ENCODE data around the gene CD274. TPM values are rescaled to one million over a fixed set of nuclear protein-coding genes. Genes with fewer than 3 reads are reported as not detected.

The CD274 gene
- total RNA-seq, 1 experiment from 2014 or later: not detected

GRCh38 chr9:5511935-5512580 is 61.7 kb downstream of the CD274 start:
- Histone ChIP-seq H2BK20ac (ENCODE audit: low read depth, low read length, poor library complexity, severe bottlenecking) (no peak overlapping the region), H3K23me2 (ENCODE audit: insufficient read length, low read depth, low read length, poor library complexity, severe bottlenecking) (no peaks in the 10 kb centered on the region), H3K23ac (ENCODE audit: insufficient read length, low read depth, low read length) (no peak overlapping the region), H4K91ac (ENCODE audit: insufficient read length, low read depth, low read length) (no peak overlapping the region), H3K9ac (ENCODE audit: extremely low read depth, insufficient read length, low read length) (no peak overlapping the region), H3K79me2 (ENCODE audit: insufficient read depth, low read length) (no peaks in the 10 kb centered on the region), H2BK120ac (ENCODE audit: low read depth, low read length, poor library complexity, severe bottlenecking) (no peak overlapping the region), H3K4ac (ENCODE audit: low read depth, low read length) (no peak overlapping the region), H2AFZ (ENCODE audit: low read length) (no peak overlapping the region), H3K79me1 (ENCODE audit: insufficient read depth, low read depth, low read length, poor library complexity, severe bottlenecking) (no peaks in the 10 kb centered on the region), H3T11ph (ENCODE audit: low read length) (no peak overlapping the region), H3K56ac (ENCODE audit: insufficient read length, low read depth, low read length) (no peak overlapping the region), H4K5ac (ENCODE audit: insufficient read length, low read depth, low read length) (no peak overlapping the region), H3K27ac (ENCODE audit: insufficient read length, low read depth, low read length) (no peak overlapping the region), H2BK15ac (ENCODE audit: low read depth, low read length) (no peak overlapping the region), H3K14ac (ENCODE audit: insufficient read depth, low read length) (no peak overlapping the region), H2BK5ac (ENCODE audit: insufficient read length, low read length) (no peak overlapping the region), H2AK5ac (ENCODE audit: insufficient read length, low read length) (no peak overlapping the region), H3K4me2 (ENCODE audit: insufficient read depth, insufficient read length, low read length) (no peak overlapping the region), H3K9me3 (ENCODE audit: control insufficient read depth, low read depth, low read length) (no peaks in the 10 kb centered on the region), H3K18ac (ENCODE audit: insufficient read length, low read depth, low read length) (no peak overlapping the region), H4K8ac (replicated peaks; ENCODE audit: insufficient read length, low read depth, low read length) (no peak overlapping the region), H3K27me3 (ENCODE audit: insufficient read depth, low read length) (no peaks in the 10 kb centered on the region), H3K4me1 (ENCODE audit: insufficient read depth, low read length) (no peaks in the 10 kb centered on the region), H4K20me1 (ENCODE audit: control insufficient read depth, insufficient read depth, insufficient read length) (no peaks in the 10 kb centered on the region), H2BK12ac (ENCODE audit: insufficient read length, low read depth, low read length) (no peak overlapping the region)
- Mint-ChIP-seq H3K27ac (no peak overlapping the region), H3K4me1 (peaks cover 3 to 7% of the 10 kb centered on the region in 2 experiments; a peak in 2 of 4 replicates), H3K36me3 (ENCODE audit: insufficient read depth in 1 of 3, low read depth in 3 of 3) (no peaks in the 10 kb centered on the region), H3K9me3 (no peaks in the 10 kb centered on the region), H3K27me3 (ENCODE audit: low read depth) (no peaks in the 10 kb centered on the region; the same call in 1 of the 2 replicates), H3K4me3 (no peak overlapping the region)
- TF ChIP-seq CTCF (conservative IDR thresholded peaks at IDR 0.05): no peak
- 100% methylated on average over 1 of the region's 6 CpGs for WGBS (ENCODE audit: extremely low coverage, insufficient read length, low lambda C conversion rate)
- DNase-seq: no peak

Data from H9 (cell line).